Astrocyte of the hippocampus (primary cell): ENCODE results near the gene POMGNT2.

Experiments
- DNase-seq: peaks from one replicate; pipeline ENCODE4 v3.0.0; 2011; ENCODE audit warnings: low read depth, low spot score

Gene POMGNT2

GRCh38 chr3:43102773-43103480, 3.0 kb downstream of the POMGNT2 start:
- no peak for DNase-seq

- no peak for DNase-seq
These were observed 7.1 kb downstream of the POMGNT2 start for GRCh38 chr3:43098761-43099160.

- DNase-seq, result no peak
These were observed 8.3 kb downstream of the POMGNT2 start for GRCh38 chr3:43097400-43098080.

- DNase-seq, result no peak
These were observed 9.1 kb downstream of the POMGNT2 start for GRCh38 chr3:43096761-43097160.

- DNase-seq, result no peak
These were observed 10.5 kb downstream of the POMGNT2 start for GRCh38 chr3:43095370-43095769.

- no peak for DNase-seq
These were observed 11.0 kb downstream of the POMGNT2 start for GRCh38 chr3:43094851-43095250.

GRCh38 chr3:43094381-43094780, 11.5 kb downstream of the POMGNT2 start:
- no peak for DNase-seq

- DNase-seq, result no peak
These were observed 11.9 kb downstream of the POMGNT2 start for GRCh38 chr3:43093974-43094373.

- DNase-seq, result no peak
These were observed 12.9 kb downstream of the POMGNT2 start for GRCh38 chr3:43093006-43093405.

- DNase-seq, result no peak
These were observed 14.4 kb downstream of the POMGNT2 start for GRCh38 chr3:43091481-43091880.

GRCh38 chr3:43090238-43090637, 15.6 kb downstream of the POMGNT2 start:
- no peak for DNase-seq

- no peak for DNase-seq
These were observed 16.8 kb downstream of the POMGNT2 start for GRCh38 chr3:43089081-43089480.

- DNase-seq, result no peak
These were observed 18.6 kb downstream of the POMGNT2 start for GRCh38 chr3:43087249-43087776.

- DNase-seq, result no peak
These were observed 19.3 kb downstream of the POMGNT2 start for GRCh38 chr3:43086460-43087165.

- no peak for DNase-seq
These were observed 23.4 kb downstream of the POMGNT2 start for GRCh38 chr3:43082457-43082856.

- DNase-seq, result no peak
These were observed 24.1 kb downstream of the POMGNT2 start for GRCh38 chr3:43081796-43082195.

- DNase-seq, result no peak
These were observed 24.9 kb downstream of the POMGNT2 start for GRCh38 chr3:43080726-43081568.

GRCh38 chr3:43079536-43080332, 26.1 kb downstream of the POMGNT2 start:
- no peak for DNase-seq

- no peak for DNase-seq
These were observed 28.2 kb downstream of the POMGNT2 start for GRCh38 chr3:43077707-43078106.

GRCh38 chr3:43077261-43077660, 28.6 kb downstream of the POMGNT2 start:
- DNase-seq, result no peak

- peak; percentile 38 for DNase-seq
These were observed 29.0 kb downstream of the POMGNT2 start for GRCh38 chr3:43076857-43077256.
